ENCODE data around the gene ZNF385B.
A peak's percentile ranks its signal among the peaks of the same experiment; 100 is the strongest.

ZNF385B gene

GRCh38 chr2:179840840-179841239 is 20.6 kb downstream of the ZNF385B start:
- DNase-seq (ENCODE audit: extremely low read depth, low read depth), result no peak
- no peak for TF ChIP-seq CTCF (IDR thresholded peaks at IDR 0.05; ENCODE audit: low read depth, low read length)

GRCh38 chr2:179837408-179837807 is 24.0 kb downstream of the ZNF385B start:
- DNase-seq (ENCODE audit: extremely low read depth, low read depth), result peak; percentile 10
- no peak for TF ChIP-seq CTCF (IDR thresholded peaks at IDR 0.05; ENCODE audit: low read depth, low read length)

GRCh38 chr2:179830043-179830787 is 31.2 kb downstream of the ZNF385B start:
- no peak for DNase-seq (ENCODE audit: extremely low read depth, low read depth)
- TF ChIP-seq CTCF (IDR thresholded peaks at IDR 0.05; ENCODE audit: low read depth, low read length), result no peak

GRCh38 chr2:179826297-179826696 is 35.1 kb downstream of the ZNF385B start:
- DNase-seq (ENCODE audit: extremely low read depth, low read depth), result no peak
- TF ChIP-seq CTCF (IDR thresholded peaks at IDR 0.05; ENCODE audit: low read depth, low read length), result no peak

GRCh38 chr2:179825494-179825893 is 35.9 kb downstream of the ZNF385B start:
- TF ChIP-seq CTCF (IDR thresholded peaks at IDR 0.05; ENCODE audit: low read depth, low read length), result no peak
- no peak for DNase-seq (ENCODE audit: extremely low read depth, low read depth)

GRCh38 chr2:179824961-179825360 is 36.5 kb downstream of the ZNF385B start:
- no peak for DNase-seq (ENCODE audit: extremely low read depth, low read depth)
- no peak for TF ChIP-seq CTCF (IDR thresholded peaks at IDR 0.05; ENCODE audit: low read depth, low read length)

GRCh38 chr2:179822540-179822939 is 38.9 kb downstream of the ZNF385B start:
- no peak for DNase-seq (ENCODE audit: extremely low read depth, low read depth)
- no peak for TF ChIP-seq CTCF (IDR thresholded peaks at IDR 0.05; ENCODE audit: low read depth, low read length)
